GM19025 (cell line): Measurements from ENCODE around the gene SLFN11.
"Not testable (repeated sequence)": the region's sequence is repeated elsewhere in the genome, so short reads cannot be mapped to it uniquely, and the experiment has no call there.

Experiments
- ATAC-seq: cut with Tn5 transposase; IDR thresholded peaks from one replicate; pipeline ENCODE4 v1.9.1; 2021; ENCODE audit warnings: mild to moderate bottlenecking, low read depth, moderate library complexity; ENCODE audit not compliant: unreplicated experiment

SLFN11 gene

DNA sequence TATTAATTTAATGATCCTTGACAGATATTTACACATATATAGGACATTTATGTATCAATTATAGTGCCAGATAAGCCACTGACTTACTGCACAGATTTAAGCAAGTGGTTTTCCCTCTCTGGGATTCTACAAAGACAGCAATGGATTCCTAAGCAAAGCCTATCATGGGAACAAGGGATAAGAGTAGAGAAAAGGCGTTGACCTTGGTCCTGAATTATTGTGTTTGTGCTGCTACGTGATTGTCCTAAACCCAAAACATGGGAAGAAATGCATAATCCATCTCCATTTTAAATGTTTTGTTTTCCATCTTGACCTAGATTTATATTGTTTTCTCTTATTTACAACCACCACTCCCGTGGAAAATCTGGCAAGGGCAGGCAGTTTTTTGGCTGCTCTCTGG, 14.0 kb downstream of the SLFN11 start:
- no peak for ATAC-seq

DNA sequence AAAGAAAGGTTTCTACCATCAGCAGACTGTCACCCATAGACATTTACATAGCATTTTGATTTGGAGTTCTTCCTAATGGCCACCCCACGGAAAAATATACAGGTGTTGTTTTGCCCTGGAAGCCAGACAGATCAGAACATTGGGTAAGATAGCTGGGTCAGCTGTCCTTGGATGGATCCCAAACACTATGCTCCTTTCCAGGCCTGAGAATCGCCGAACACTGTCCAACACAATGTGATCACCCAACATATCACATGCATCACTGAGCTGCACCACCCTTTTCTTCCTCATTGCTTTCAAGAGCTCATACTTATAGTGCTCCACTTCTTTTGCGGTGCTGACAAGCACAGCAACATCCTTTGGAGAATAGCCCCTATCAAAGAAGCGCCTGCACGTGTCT, 21.1 kb downstream of the SLFN11 start:
- ATAC-seq = no peak

DNA sequence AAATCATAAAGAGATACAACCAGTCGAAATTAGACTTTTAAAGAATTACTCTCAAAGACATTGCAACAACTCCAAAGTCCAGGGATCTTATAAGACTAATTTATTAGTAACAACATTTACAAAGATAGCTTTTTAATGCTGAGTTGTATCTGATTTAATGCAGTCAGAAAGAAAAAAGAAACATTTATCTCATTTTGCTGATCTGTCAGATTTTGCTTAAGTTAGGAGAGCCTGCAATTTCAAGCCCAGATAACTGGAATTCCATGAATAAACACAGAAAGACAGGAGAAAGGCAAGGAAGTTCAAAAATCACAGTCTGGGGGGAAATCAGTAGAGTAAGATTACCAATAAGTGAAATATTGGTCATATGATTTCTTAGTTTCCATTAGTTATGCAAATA, 22.9 kb downstream of the SLFN11 start:
- no peak for ATAC-seq

DNA sequence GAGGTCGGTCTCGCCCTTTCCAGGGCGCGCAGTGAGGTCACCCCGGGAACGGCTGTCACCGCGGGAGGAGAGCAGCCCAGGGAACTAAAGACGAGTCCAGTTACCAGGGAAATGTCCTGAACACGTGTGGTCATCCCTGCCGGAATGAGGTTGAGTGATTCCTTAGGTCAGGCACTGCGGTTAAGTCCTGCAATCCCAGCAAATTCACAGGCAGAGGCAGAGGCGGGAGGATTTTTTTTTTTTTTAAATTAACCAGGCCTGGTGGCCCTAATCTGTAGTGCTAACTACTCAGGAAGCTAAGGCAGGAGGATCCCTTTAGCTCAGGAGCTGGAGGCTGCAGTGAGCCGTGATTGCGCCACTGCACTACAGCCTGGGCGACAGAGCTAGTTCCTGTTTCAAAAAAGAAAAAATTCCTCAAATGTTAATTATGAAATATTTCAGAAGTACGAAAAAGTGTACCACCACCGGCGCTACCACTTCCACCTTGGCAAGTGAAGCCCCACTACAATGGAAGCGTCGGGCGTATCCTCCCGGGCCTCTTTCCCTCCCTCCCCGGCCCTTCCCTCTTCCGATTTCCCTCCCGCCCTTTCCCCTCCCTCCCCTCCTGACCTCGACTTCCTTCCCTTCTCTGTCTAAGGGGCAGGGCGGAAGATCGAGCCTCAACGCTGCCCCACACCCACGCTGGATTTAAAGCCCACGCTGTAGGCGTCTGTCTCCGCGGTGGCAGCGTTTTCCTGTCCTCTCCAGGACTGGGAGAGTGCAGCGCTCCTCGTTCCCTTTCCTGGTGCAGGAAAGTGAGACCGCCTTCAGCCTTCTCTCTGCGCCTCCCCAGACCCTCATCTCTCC, 27.3 kb downstream of the SLFN11 start:
- ATAC-seq = no peak

DNA sequence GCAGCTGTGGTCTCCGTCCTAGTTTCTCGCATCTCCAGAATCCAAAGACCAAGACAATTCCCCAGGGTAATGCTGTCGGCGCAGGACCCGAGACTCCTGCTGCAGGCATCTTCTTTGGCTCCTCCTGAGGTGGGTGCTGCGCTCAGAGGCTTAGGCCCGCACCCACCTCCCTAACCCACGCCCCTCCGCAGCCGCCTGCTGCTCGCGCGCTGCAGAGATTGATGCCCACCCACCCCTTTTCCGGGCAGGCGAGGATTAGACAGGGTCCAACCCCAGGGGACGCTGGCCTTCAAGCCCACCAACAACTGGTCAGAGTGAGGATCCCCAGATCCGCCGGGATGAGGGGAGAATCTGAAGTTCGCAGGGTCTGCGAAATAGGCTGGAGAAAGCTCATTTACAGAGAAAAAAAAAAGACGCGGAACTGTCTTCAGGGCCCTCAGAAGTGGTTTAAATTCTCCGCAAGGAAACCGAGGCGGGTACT, 27.9 kb downstream of the SLFN11 start:
- ATAC-seq = no peak

DNA sequence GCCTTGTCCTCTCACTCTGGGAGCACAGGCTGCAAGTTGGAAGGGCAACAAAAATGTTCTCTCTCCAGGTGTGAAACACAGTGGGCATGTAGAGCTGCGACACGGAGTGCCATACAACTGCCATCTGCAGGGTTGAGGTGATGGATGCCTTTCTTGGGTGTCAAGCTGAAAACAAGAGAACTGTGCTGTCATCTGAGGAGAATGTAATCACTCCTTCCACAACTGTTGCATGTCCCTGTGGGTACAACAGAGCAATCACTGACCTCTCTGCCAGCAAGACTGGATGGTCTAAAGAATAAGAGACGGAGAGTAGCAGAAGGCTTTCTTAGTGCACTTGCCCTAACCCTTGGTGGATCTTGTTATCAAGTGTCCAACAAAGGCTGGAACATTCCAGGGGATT, 29.2 kb downstream of the SLFN11 start:
- ATAC-seq = no peak

DNA sequence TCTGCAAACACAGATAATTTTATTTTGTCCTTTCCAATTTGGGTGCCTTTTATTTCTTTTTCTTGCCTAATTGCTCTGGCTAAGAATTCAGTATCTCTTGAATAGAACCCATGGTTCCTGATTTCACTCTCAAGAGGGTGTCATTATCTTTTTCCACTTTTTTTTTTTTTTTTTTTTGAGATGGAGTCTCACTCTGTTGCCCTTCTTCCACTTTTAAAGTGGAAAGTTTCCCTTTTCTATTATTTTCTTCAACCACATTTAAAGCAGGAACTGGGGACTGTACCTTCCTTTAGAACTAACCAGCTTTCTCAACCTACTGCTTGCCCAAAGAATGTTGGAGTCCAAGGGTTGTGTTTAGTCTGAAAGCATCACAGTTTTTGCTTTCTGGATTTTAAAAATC, 31.1 kb downstream of the SLFN11 start:
- ATAC-seq = no peak

DNA sequence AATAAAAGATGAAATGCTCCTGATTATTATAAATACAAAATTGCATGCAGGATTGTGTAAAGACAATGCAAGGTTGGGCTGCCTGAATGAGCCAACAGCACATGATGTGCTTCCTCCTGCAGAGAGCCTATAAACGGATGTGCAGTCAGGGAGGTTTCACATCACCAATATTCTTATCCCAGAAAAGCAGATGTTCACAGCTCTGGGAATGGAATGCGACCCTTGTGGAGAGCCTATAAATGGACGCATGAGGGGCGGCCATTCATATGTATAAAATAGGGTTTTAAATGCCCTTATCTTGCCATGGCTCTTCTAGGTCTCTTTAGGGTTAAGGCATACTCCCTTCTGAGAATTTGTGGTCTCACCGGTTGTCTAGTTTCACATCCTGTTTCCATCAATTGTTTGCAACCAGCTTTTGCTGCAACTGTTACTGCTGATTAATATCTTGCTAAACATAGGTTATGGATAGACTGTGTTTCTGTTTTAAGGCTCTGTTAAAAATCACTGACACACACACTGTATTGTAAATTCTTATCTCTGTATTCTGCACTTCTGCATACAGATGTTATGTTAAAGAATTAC, 31.9 kb downstream of the SLFN11 start:
- no peak for ATAC-seq

DNA sequence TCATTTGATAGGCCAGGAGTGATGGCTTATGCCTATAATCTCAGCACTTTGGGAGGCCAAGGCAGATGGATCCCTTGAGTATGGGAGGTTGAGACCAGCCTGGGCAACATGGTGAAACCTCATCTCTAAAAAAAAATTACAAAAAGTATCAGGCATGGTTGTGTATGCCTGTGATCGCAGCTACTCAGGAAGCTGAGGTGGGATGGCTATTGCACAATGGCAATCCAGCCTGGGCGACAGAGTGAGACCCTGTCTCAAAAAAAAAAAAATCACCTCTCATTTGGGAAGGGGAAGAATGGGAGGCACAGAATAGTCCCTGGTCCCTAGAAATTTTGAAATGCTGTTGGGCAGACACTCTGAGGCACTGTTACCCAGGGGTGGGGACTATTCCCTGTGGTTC, 35.2 kb downstream of the SLFN11 start:
- no peak for ATAC-seq

DNA sequence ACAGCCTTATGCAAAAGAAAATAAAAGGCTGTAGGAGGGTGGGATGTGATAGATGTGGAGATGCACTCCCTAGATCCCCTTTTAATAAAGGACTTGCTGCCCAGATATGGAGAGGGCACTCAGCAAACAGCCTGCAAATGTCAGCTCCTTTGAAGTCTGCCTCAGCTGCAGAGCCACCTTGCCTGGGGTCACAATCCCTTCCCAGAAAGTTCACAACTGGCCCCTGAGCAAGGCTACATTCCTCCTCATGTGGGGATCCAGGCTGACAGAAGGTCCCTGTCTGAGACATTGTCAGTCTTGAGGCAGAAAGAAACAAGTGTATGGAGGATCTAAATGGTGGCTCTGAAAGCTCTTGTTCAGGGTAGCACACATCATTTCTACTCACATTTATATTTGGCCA, 36.1 kb downstream of the SLFN11 start:
- ATAC-seq = no peak

DNA sequence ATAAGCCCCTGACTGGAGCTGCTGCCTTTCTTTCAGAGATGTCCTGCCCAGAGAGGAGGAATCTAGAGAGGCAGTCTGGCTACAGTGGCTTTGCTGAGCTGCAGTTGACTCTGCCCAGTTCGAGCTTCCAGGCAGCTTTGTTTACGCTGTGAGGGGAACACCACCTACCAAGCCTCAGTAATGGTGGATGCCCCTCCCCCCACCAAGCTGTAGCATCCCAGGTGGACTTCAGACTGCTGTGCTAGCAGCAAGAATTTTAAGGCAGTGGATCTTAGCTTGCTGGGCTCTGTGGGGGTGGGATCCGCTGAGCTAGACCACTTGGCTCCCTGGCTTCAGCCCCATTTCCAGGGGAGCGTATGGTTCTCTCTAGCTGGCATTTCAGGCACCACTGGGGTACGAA, 39.8 kb downstream of the SLFN11 start:
- not testable (repeated sequence) for ATAC-seq

DNA sequence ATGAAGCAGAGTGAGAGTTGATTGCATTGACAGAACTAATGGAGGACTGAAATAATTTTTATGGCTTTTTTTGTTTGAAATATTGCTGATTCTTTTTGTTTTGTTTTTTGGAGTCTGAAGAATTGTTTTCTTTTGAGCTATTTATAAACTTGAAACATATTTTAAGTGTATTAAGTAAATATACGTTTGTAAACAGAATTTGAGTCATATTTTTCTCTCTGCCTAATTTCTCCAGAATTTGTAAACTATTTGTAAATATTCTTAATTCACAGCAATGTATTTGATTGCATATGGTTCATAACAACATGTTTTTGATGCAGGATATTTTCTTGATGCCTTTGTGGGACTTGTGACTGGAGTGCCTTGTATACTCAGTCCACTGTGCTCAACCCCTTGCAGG, 50.7 kb downstream of the SLFN11 start:
- no peak for ATAC-seq

DNA sequence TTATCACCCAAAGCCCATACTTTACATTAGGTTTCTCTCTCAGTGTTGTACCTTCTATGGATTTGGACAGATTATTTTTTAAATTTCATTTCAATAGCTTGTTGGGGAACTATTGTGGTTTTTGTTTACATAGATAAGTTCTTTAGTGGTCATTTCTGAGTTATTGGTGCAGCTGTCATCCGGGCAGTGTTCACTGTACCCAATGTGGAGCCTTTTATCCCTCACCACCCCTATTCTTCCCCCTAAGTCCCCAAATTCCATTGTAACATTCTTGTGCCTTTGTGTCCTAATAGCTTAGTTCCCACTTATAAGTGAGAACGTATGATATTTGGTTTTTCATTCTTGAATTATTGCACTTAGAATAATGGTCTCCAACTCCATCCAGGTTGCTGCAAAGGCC, 57.5 kb downstream of the SLFN11 start:
- no peak for ATAC-seq

DNA sequence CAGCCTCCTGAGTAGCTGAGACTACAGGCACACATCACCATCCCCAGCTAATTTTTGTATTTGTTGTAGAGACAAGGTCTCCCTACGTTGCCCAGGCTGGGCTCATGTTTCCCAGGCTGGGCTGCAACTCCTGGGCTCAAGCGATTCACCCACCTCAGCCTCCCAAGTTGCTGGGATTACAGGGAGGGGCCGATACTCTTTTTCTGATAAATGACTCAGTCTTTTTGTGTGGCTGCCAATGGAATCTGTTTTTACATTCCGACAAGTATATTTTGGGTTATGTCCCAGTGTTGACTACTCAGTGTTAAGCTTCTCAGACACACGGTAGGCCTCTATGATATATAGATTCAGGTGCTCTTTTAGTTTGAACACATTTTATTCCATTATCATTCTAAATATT, 58.1 kb downstream of the SLFN11 start:
- no peak for ATAC-seq

DNA sequence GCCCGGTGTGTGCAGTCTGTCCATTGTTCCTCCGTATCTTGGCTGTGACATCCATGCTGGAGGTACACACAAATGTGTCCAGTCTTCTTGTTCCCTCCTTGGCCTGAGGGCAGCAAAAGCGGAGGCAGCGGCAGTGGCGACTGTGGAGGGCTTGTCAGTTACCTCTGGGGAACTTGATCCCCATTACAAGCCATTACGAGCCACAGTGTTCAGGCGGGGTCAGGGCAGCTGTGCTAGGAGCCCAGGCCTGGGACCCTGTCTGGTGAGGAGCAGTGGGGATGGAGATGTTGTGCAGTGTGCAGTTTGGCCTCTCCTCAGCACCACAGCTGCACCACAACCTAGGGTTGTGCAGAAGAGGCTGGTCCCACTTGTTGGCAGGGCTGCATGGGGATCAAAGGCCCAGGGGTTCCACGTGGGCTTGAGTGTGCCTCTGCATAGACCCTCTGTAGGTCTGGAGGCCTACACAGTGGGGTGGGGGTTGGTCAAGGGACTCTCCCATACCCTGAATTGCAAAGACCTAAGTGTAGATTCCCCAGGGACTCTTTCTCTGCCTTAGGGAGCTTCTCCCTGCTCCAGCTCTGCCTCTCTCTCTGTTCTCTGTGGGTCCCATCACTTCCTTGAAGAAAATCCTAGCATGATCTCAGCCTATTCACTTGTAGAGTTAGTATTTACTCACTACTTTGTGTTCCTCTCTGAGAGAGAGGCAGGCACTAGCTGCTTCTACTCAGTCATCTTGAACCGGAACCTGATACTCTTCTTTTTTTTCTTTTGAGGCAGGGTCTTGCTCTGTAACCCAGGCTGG, 58.8 kb downstream of the SLFN11 start:
- no peak for ATAC-seq

DNA sequence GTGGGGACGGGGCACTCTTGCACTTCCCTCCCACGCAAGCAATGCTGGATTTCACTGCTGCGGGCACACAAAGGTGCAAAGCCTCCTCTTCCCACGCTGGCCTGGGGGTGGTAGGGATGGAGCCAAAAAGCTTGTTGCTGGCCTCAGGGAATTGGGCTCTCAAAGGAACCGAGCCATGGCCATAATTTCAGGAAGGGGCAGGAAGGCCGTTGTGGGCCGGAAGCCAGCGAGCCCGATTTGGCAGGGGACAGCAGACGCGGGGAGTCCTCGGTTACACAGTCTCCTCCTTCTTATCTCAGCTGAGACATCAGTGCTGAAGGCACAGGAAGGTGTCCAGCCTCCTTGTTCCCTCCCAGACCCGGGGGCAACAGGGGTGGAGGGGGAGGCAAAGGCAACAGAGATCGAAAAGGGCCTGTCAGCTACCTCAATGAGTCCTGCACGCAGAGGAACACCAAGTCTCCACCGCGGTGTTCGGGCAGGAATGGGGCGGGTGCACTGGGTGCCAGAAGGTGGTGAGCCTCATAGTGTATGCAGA, 59.5 kb downstream of the SLFN11 start:
- no peak for ATAC-seq

DNA sequence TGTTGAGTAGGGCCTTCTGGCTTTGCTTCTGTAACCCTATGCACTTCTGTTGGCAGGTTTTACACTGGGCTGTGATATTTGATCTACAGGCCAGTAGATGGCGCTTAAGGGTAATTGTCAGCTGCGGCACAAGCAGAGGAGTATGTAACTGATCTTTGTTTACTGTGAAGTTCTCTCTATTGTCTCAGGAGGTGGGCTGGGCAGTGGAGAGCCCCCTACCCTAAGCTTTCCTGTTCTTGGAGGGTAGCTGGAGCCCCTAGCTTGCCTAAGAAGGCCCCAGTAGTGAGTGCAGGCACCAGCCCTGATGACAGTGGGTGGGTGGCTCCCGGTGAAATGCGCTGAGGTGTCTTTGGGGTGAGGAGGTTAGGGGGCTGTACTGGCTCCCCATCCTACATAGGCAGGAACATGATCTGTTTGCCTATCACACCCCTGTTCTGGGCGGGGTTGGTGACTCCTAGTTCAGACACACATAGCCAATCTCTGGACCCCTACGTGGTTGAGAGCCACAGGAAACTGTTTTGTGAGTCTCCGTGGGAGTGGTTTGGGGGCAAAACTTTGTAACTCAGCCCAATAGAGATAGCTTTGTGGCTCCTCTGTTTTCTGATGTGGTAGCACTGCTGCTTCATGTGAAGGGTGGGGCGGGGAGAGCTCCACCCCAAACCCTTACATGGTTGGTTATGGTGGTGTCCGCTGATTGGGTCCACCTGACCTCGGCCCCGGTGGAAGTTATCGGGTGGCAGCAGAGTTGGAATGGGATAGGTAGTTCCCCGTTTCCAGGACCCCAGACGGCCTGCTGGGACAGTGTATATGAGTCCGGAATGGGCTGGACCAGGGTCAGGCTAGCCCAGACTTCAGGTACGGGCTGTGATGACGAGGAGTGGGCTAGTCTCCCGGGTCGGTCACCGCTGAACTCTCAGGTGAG, 60.4 kb downstream of the SLFN11 start:
- no peak for ATAC-seq

DNA sequence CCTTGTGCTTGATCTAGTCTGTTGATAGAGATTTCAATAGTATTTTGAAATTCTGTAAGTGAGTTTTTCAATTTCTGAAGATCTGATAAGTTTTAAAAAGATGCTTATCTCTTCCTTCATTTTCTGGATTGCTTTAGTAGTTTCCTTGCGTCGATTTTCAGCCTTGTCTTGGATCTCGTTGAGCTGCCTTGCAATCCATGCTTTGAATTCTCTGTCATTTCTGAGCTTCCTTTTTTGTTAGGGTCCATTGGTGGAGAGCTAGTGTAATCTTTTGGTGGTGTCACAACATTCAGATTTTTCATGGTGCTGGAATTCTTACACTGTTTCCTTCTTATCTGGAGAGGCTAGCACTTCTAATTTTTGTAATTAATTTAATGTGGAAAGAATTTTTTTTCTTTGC, 61.1 kb downstream of the SLFN11 start:
- ATAC-seq = no peak

DNA sequence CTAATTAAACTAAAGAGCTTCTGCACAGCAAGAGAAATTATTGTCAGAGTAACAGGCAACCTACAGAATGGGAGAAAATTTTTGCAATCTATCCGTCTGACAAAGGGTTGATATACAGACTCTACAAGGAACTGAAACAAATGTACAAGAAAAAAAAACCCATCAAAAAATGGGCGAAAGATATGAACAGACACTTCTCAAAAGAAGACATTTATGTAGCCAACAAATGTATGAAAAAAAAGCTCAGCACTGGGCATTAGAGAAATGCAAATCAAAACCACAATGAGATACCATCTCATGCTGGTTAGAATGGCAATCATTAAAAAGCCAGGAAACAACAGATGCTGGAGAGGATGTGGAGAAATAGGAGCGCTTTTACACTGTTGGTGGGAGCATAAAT, 64.1 kb downstream of the SLFN11 start:
- ATAC-seq = not testable (repeated sequence)
